Endothelial cell of umbilical vein (primary cell): ENCODE measurements around the gene RNASE8. TPM values are rescaled to one million over a fixed set of nuclear protein-coding genes. Genes with fewer than 3 reads are reported as not detected.

Experiments used
- BruUV-seq: library from RNA; stranded (reverse); fragments of 400-500 nt; replicated peaks from 2 replicates; lab custom pipeline; 2021; lab: Mats Ljungman, UMichigan
- CTCF ChIA-PET: fragments of 300-600, 350-600 bp; sonication (Branson Sonifier 250); formaldehyde crosslinking; loops from one replicate; lab custom pipeline; 2021; ENCODE audit warnings: antibody characterized with exemption, inconsistent platforms; lab: Charles Lee
- POLR2A ChIA-PET: fragments of 300-600, 350-600 bp; sonication (Branson Sonifier 250); formaldehyde crosslinking; loops from one replicate; lab custom pipeline; 2021; ENCODE audit warnings: antibody characterized with exemption, inconsistent platforms; lab: Charles Lee
- DNase-seq: peaks from one replicate; pipeline ENCODE4 v3.0.0-alpha.2; 2011; ENCODE audit warnings: low read depth, low spot score
- FAIRE-seq: peaks from 2 replicates; lab custom pipeline; 2011; peaks lifted over from hg19 to GRCh38; lab: Jason Lieb, UNC
- H2AFZ ChIP-seq: 2 replicates; pipeline ENCODE4 v1.6.0; 2012; ENCODE audit warnings: low read depth, low read length, control low read depth, inconsistent platforms
- H3K27ac ChIP-seq: 2 replicates; pipeline ENCODE4 v1.5.1; 2011; ENCODE audit warnings: low read depth, mild to moderate bottlenecking, control low read depth, low read length, moderate library complexity; ENCODE audit not compliant: insufficient read depth
- H3K27me3 ChIP-seq, 2 experiments: 2 replicates each; pipeline versions ENCODE4 v1.6.0 to v1.6.1; 2011; ENCODE audit warnings: low read length in 2 of 2, mixed read lengths in 1 of 2; ENCODE audit not compliant: control insufficient read depth in 2 of 2, insufficient read depth in 2 of 2
- H3K36me3 ChIP-seq, 2 experiments: 2 replicates in 1 of 2; 3 replicates in 1 of 2; pipeline ENCODE4 v1.5.1; 2011; ENCODE audit warnings: low read length in 2 of 2, mild to moderate bottlenecking in 1 of 2, moderate library complexity in 1 of 2; ENCODE audit not compliant: control insufficient read depth in 2 of 2, insufficient read depth in 2 of 2; ENCODE audit errors: extremely low read depth in 1 of 2
- H3K4me1 ChIP-seq: 3 replicates; pipeline ENCODE4 v1.5.1; 2011; ENCODE audit warnings: mild to moderate bottlenecking, low read length; ENCODE audit not compliant: control insufficient read depth, insufficient read depth; ENCODE audit errors: extremely low read depth
- H3K4me2 ChIP-seq: 2 replicates; pipeline ENCODE4 v1.6.1; 2011; ENCODE audit warnings: low read length, control low read depth, mixed read lengths; ENCODE audit not compliant: insufficient read depth
- H3K4me3 ChIP-seq, 3 experiments: fragments of 200-600 bp in 1 of 3; sonication (generic), shearing (Covaris generic) in 1 of 3; replicated peaks in 1 of 3; 2 replicates each; pipeline ENCODE4 v1.5.1; 2011 to 2016; ENCODE audit warnings: control low read depth in 3 of 3, low read length in 3 of 3, mild to moderate bottlenecking in 2 of 3, inconsistent platforms in 1 of 3, low read depth in 1 of 3, moderate library complexity in 1 of 3; ENCODE audit not compliant: insufficient read depth in 1 of 3
- H3K79me2 ChIP-seq: 2 replicates; pipeline ENCODE4 v1.6.0; 2012; ENCODE audit warnings: low read length, inconsistent platforms; ENCODE audit not compliant: control insufficient read depth, insufficient read depth
- H3K9ac ChIP-seq: replicated peaks from 2 replicates; pipeline ENCODE3; 2011; ENCODE audit warnings: low read length, control low read depth; ENCODE audit not compliant: insufficient read depth; ENCODE audit errors: extremely low read depth
- H3K9me1 ChIP-seq: replicated peaks from 3 replicates; pipeline ENCODE4 v1.6.0; 2011; ENCODE audit warnings: mild to moderate bottlenecking, low read length; ENCODE audit not compliant: control insufficient read depth, insufficient read depth; ENCODE audit errors: extremely low read depth
- H3K9me3 ChIP-seq: replicated peaks from 2 replicates; pipeline ENCODE4 v1.5.1; 2012; ENCODE audit warnings: low read length, inconsistent platforms; ENCODE audit not compliant: control insufficient read depth, insufficient read depth
- H4K20me1 ChIP-seq: replicated peaks from 2 replicates; pipeline ENCODE3; 2011; ENCODE audit warnings: mild to moderate bottlenecking, low read length; ENCODE audit not compliant: control insufficient read depth, insufficient read depth; ENCODE audit errors: extremely low read depth
- EZH2 ChIP-seq: IDR thresholded peaks from 2 replicates; pipeline ENCODE4 v1.6.1; 2012; ENCODE audit warnings: borderline replicate concordance, low read depth, mild to moderate bottlenecking, moderate library complexity, low read length, inconsistent platforms; ENCODE audit not compliant: severe bottlenecking
- FOS ChIP-seq: IDR thresholded peaks from 2 replicates; pipeline ENCODE4 v1.6.1; 2011; ENCODE audit warnings: mild to moderate bottlenecking, low read length, moderate library complexity, borderline replicate concordance; ENCODE audit not compliant: insufficient read depth
- JUN ChIP-seq: IDR thresholded peaks from 2 replicates; pipeline ENCODE4 v1.6.1; 2011; ENCODE audit warnings: borderline replicate concordance, low read depth; ENCODE audit not compliant: insufficient read length, insufficient read depth
- MYC ChIP-seq: IDR thresholded peaks from one replicate; pipeline ENCODE4 v1.6.1; 2011; ENCODE audit warnings: mild to moderate bottlenecking, low read depth, low read length
- POLR2A ChIP-seq: IDR thresholded peaks from 2 replicates; pipeline ENCODE4 v1.6.1; 2012; ENCODE audit warnings: low read depth, mild to moderate bottlenecking, control low read depth, low read length
- POLR2AphosphoS5 ChIP-seq: IDR thresholded peaks from 2 replicates; pipeline ENCODE4 v1.6.1; 2012; ENCODE audit warnings: low read depth, mild to moderate bottlenecking, control low read depth, low read length, moderate library complexity; ENCODE audit not compliant: insufficient read depth
- dilution Hi-C: fragments of 300-500 bp; cut with MboI; formaldehyde crosslinking; loops from one replicate; pipeline ENCODE4 v1.15.0; 2019; ENCODE audit warnings: low sequenced_read_pairs; ENCODE audit not compliant: extremely low pct_ligation_motif_present
- intact Hi-C: fragments of 100-400 bp; cut with micrococcal nuclease; formaldehyde crosslinking; loops from one replicate; pipeline ENCODE4 v1.10.0; 2022
- polyA plus RNA-seq, 4 experiments: library from polyadenylated mRNA; depleted of rRNA in 3 of 4; stranded (reverse) in 3 of 4; unstranded in 1 of 4; fragments of >200 nt; gene quantifications; 2 replicates each; pipeline versions ENCODE4 v1.2.1 to v1.2.3, GENCODE V29; 2011 to 2012; ENCODE audit warnings: missing spikeins in 1 of 4
- total RNA-seq: library from RNA; stranded (reverse); gene quantifications from 2 replicates; pipeline ENCODE4 v1.2.3, GENCODE V29; 2021
- TF ChIP-seq, protein P1 (sequence below), 2 donors: IDR thresholded peaks; 1 replicate in 1 of 2; 2 replicates in 1 of 2; pipeline ENCODE4 v1.5.1; 2011; ENCODE audit warnings: low read length in 2 of 2, mild to moderate bottlenecking in 2 of 2, moderate library complexity in 2 of 2, control low read depth in 1 of 2, inconsistent platforms in 1 of 2, low read depth in 1 of 2; ENCODE audit not compliant: insufficient read depth in 1 of 2; ENCODE audit errors: extremely low read depth in 1 of 2

The RNASE8 gene
- total and polyA plus RNA-seq, 2 donors (not counting 3 experiments of a cell fraction or from before 2014, with no cell fraction given): not detected

DNA sequence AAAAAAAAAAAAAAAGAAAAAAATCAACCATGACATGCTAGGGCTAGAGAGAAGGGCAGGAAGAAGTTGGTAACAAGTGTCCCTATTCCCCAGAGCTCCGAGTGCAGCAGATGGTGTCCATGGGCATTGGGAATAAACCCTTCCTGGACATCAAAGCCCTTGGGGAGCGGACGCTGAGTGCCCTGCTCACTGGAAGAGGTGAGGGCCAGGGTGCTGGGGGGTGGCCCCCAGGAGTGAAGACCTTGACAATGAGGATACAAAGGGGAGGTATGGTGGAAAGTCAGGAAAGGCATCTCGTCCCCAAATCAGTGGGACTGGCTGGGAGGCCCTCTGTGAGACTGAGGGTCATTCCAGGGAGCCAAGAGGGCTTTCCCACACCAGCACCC lies 29.3 kb downstream of the RNASE8 start:
- Histone ChIP-seq H3K4me1 (no peaks in the 10 kb centered on the region), H3K36me3 (peaks cover 0 to 3% of the 10 kb centered on the region in 2 experiments), H3K79me2 (no peaks in the 10 kb centered on the region), H2AFZ (no peak overlapping the region), H3K27ac (no peak overlapping the region), H3K9ac (no peak overlapping the region), H3K4me2 (no peak overlapping the region), H3K9me3 (no peaks in the 10 kb centered on the region), H4K20me1 (no peaks in the 10 kb centered on the region), H3K27me3 (no peaks in the 10 kb centered on the region), H3K9me1 (no peaks in the 10 kb centered on the region), H3K4me3 (no peak overlapping the region)
- dilution Hi-C loops: no loop called here
- ChIA-PET POLR2A (interaction anchor here (1.3 kb wide), 1 partner anchor 18 kb away, joined by 4 read pairs; no protein-coding TSS in a partner anchor), CTCF (interaction anchor here (1.0 to 5.8 kb wide), 6 partner anchors 11 to 73 kb away, joined by 3 to 60 read pairs (median 18); partner anchors contain the start of gene ARHGEF40)
- no TSS peak for BruUV-seq
- FAIRE-seq: no peak
- no peak for DNase-seq
- intact Hi-C loops: loop anchor here (1.0 kb wide), 1 partner anchor 16 kb away; no protein-coding TSS in a partner anchor
- TF ChIP-seq FOS (no peak), MYC (no peak), JUN (no peak), POLR2A (no peak), EZH2 (no peak), POLR2AphosphoS5 (no peak)
- TF ChIP-seq, protein P1, sequence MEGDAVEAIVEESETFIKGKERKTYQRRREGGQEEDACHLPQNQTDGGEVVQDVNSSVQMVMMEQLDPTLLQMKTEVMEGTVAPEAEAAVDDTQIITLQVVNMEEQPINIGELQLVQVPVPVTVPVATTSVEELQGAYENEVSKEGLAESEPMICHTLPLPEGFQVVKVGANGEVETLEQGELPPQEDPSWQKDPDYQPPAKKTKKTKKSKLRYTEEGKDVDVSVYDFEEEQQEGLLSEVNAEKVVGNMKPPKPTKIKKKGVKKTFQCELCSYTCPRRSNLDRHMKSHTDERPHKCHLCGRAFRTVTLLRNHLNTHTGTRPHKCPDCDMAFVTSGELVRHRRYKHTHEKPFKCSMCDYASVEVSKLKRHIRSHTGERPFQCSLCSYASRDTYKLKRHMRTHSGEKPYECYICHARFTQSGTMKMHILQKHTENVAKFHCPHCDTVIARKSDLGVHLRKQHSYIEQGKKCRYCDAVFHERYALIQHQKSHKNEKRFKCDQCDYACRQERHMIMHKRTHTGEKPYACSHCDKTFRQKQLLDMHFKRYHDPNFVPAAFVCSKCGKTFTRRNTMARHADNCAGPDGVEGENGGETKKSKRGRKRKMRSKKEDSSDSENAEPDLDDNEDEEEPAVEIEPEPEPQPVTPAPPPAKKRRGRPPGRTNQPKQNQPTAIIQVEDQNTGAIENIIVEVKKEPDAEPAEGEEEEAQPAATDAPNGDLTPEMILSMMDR (IDR thresholded peaks at IDR 0.05; ENCODE audit: extremely low read depth in 1 of 2, insufficient read depth in 1 of 2, low read depth in 1 of 2, low read length in 2 of 2): no peak
